Psoas muscle (tissue), 8 donors: ENCODE results near the gene SNX4. TPM values are rescaled to one million over a fixed set of nuclear protein-coding genes. Genes with fewer than 3 reads are reported as not detected.
"Not testable (repeated sequence)": the region's sequence is repeated elsewhere in the genome, so short reads cannot be mapped to it uniquely, and the experiment has no call there.

Source experiments
- ATAC-seq, 4 donors: fragments of 200-7000 bp; cut with Tn5 transposase; one replicate each; pipeline ENCODE4 v1.9.1; 2020; ENCODE audit warnings: moderate library complexity in 3 of 4, mild to moderate bottlenecking in 2 of 4
- DNase-seq, 2 donors: peaks; one replicate each; pipeline ENCODE4 v3.0.0-alpha.2; 2020
- H3K27ac ChIP-seq: fragments of 200-600 bp; one replicate; pipeline ENCODE4 v1.8.0; 2022
- H3K27me3 ChIP-seq, 3 donors: fragments of 200-600 bp in 1 of 3; one replicate each; pipeline versions ENCODE4 v1.6.1 to v1.8.0; 2013 to 2022; ENCODE audit warnings: low read length in 2 of 3, mild to moderate bottlenecking in 2 of 3, moderate library complexity in 1 of 3; ENCODE audit not compliant: insufficient read depth in 3 of 3
- H3K36me3 ChIP-seq, 2 donors: fragments of 200-600 bp in 1 of 2; one replicate each; pipeline versions ENCODE4 v1.6.1 to v1.8.0; 2013 to 2022; ENCODE audit warnings: low read depth in 1 of 2, mild to moderate bottlenecking in 1 of 2, moderate library complexity in 1 of 2; ENCODE audit not compliant: insufficient read depth in 1 of 2
- H3K4me1 ChIP-seq: fragments of 200-600 bp; one replicate; pipeline ENCODE4 v1.8.0; 2022
- H3K4me3 ChIP-seq: fragments of 200-600 bp; one replicate; pipeline ENCODE4 v1.8.0; 2022; ENCODE audit warnings: mild to moderate bottlenecking
- H3K9me3 ChIP-seq: fragments of 200-600 bp; one replicate; pipeline ENCODE4 v1.8.0; 2022
- WGBS, 3 donors: extraction: QIAGEN DNeasy Blood & Tissue Kit; methylation state at CpG; one replicate each; pipeline versions ENCODE4 v1.1.6 to v1.1.7; 2013; 5-methylcytosine and 5-hydroxymethylcytosine counted together
- intact Hi-C, 2 donors: fragments of 100-400 bp; cut with DNase I; formaldehyde crosslinking; loops; one replicate each; pipeline versions ENCODE4 v1.11.0 to v1.14.2; 2022
- polyA plus RNA-seq, 3 donors: library from polyadenylated mRNA; stranded (reverse); fragments of 200-250 nt; gene quantifications; one replicate each; pipeline ENCODE4 v1.2.3, GENCODE V29; 2013
- total RNA-seq, 4 donors: library from RNA; stranded (reverse); fragmentation: NEBNext Ultra II Directional in 2 of 4; extraction: Animal tissue kit (Norgen Biotek cat#: 25700) in 2 of 4; gene quantifications; one replicate each; pipeline versions ENCODE4 v1.2.1 to v1.2.4, GENCODE V29; 2021 to 2023
- TF ChIP-seq, protein P1 (sequence below): fragments of 200-600 bp; IDR thresholded peaks from one replicate; pipeline ENCODE4 v1.8.0; 2022; ENCODE audit warnings: antibody characterized with exemption
- donor health status: healthy with polysubstance abuse.
- donor health status: DM: no; HTN: no; CAD: no; lungs with moderate emphysema.
- donor health status: Bipolar disorder and iron deficiency.
- donor health status: healthy.
- donor health status: DM: yes; HTN: yes; CAD: no.
- donor health status: DM: no; HTN: no; CAD: no.
- donor health status: DM: no; HTN: no; CAD: no.
- donor health status: DM: yes; HTN: yes; CAD: no.

Gene SNX4
- total and polyA plus RNA-seq, 7 donors = 16.9 to 30.1 (median 23.6) TPM

DNA sequence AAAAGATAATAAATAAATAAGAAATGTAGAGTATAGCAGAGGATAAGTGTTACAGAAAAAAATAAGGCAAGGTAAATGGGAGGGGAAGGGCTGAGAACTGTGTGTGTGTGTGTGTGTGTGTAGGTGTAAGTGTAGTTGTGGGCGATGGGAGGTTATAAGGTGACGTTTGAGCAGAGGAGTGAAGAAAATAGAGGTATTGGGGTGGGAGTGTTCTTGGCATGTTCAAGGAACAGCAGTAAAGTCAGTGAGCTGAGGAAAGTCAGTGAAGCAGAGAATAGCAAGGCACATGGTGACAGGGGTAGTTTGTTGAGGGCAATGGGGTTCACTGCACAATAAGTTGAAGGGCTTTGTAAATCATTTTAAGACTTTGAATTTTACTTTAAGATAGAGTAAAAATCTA is 113.9 kb downstream of the SNX4 start:
- no peaks in the 10 kb centered on the region for H3K36me3 ChIP-seq
- 95 to 96% (median 96%) methylated on average over 2 of the region's 2 CpGs for WGBS, 3 donors
- TF ChIP-seq, protein P1, sequence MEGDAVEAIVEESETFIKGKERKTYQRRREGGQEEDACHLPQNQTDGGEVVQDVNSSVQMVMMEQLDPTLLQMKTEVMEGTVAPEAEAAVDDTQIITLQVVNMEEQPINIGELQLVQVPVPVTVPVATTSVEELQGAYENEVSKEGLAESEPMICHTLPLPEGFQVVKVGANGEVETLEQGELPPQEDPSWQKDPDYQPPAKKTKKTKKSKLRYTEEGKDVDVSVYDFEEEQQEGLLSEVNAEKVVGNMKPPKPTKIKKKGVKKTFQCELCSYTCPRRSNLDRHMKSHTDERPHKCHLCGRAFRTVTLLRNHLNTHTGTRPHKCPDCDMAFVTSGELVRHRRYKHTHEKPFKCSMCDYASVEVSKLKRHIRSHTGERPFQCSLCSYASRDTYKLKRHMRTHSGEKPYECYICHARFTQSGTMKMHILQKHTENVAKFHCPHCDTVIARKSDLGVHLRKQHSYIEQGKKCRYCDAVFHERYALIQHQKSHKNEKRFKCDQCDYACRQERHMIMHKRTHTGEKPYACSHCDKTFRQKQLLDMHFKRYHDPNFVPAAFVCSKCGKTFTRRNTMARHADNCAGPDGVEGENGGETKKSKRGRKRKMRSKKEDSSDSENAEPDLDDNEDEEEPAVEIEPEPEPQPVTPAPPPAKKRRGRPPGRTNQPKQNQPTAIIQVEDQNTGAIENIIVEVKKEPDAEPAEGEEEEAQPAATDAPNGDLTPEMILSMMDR = no peak
- H3K27me3 ChIP-seq = no peaks in the 10 kb centered on the region
- no peak overlapping the region for H3K4me3 ChIP-seq
- H3K4me1 ChIP-seq = no peaks in the 10 kb centered on the region
- intact Hi-C loops = no loop called here
- no peak overlapping the region for H3K27ac ChIP-seq
- DNase-seq = no peak
- no peaks in the 10 kb centered on the region for H3K9me3 ChIP-seq
- ATAC-seq = no peak

DNA sequence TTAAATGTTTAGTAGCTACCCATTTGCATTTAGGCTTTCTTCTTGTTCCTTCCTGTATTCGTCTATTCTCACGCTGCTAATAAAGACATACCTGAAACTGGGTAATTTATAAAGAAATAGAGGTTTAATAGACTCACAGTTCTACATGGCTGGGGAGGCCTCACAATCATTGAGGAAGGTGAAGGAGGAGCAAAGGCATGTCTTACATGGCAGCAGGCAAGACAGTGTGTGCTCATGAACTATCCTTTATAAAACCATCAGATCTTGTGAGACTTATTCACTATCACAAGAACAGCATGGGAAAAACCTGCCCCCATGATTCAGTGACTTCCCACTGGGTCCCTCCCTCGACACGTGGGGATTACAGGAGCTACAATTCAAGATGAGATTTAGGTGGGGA is 114.5 kb downstream of the SNX4 start:
- WGBS, 3 donors = 92 to 96% (median 93%) methylated on average over 4 of the region's 4 CpGs
- H3K4me3 ChIP-seq, H3K4me1 ChIP-seq, DNase-seq, ATAC-seq, H3K27me3 ChIP-seq, H3K27ac ChIP-seq, H3K36me3 ChIP-seq, H3K9me3 ChIP-seq, intact Hi-C loops: not testable (repeated sequence)

DNA sequence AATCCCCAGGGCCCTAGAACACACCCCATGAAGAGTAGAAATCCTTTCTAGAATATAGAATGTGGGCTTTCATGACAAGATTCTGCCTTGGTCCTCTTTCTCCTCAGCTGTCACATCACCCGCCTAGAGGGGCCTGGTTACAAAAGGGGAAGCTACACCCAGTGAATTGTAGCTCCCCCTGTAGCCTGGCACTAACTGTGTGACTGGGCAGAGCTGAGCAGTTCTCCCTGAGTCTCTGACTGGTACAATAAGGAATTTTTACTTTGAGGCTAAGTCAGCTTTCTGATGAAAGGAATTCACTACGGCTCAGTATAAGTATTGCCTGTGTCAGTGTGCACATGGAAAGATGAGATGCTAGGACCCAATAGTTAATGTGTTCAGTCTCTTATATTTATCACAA is 116.2 kb downstream of the SNX4 start:
- Histone ChIP-seq H3K4me1 (no peaks in the 10 kb centered on the region), H3K9me3 (no peaks in the 10 kb centered on the region), H3K36me3 (no peaks in the 10 kb centered on the region), H3K27me3 (no peaks in the 10 kb centered on the region), H3K4me3 (no peak overlapping the region), H3K27ac (no peak overlapping the region)
- DNase-seq = no peak
- 81 to 85% (median 82%) methylated on average over 2 of the region's 2 CpGs for WGBS, 3 donors
- no peak for ATAC-seq
- TF ChIP-seq, protein P1 = no peak
- intact Hi-C loops = no loop called here

DNA sequence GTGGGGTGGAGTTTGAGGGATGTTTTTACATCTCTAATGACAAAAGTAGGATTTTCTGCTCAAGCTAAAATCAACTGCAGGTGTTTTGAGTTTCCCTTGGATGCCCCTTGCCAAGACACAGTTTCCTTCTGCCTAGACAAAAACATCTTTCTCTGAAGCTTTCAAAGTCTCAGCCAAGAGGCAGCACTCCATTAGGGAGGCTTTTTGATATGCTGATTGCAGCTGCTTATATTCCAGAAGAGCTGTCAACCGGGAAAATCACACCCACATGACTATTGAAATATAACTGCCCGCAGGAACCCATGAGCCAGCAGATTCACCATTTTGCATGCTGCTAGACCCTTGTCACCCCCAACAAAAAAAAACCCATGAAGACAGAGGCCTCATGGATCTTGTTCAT is 117.4 kb downstream of the SNX4 start:
- Histone ChIP-seq H3K4me3 (no peak overlapping the region), H3K9me3 (no peaks in the 10 kb centered on the region), H3K4me1 (no peaks in the 10 kb centered on the region), H3K27me3 (no peaks in the 10 kb centered on the region), H3K36me3 (no peaks in the 10 kb centered on the region), H3K27ac (no peak overlapping the region)
- WGBS, 3 donors = 70 to 78% (median 74%) methylated on average over 2 of the region's 2 CpGs
- ATAC-seq = no peak
- intact Hi-C loops = no loop called here
- TF ChIP-seq, protein P1 = no peak
- DNase-seq = no peak

DNA sequence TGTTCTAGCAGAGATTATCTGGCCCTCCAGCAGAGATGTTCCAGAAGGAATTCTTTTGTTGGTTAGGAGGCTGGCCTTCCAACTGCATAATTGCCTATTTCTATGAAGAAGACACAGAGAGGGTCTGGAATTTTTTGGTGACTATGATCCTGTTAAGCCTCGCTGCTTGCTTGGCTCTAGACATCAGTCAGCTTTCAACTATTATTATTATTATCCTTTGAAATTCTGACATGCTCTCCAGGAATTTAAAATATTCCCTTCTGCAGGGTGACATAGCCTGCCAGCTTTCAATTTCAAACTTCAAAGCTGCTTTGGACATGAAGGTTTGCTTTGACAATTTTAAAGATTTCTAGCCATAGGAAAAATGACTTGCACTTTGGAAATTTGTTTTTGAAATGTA is 118.6 kb downstream of the SNX4 start:
- DNase-seq = no peak

More for the DNA sequence above, 118.6 kb downstream of the SNX4 start:
- 79 to 90% (median 81%) methylated on average over 1 of the region's 1 CpG for WGBS, 3 donors
- ATAC-seq = no peak
- Histone ChIP-seq H3K36me3 (no peaks in the 10 kb centered on the region), H3K27me3 (peaks cover 0 to 2% (median 0%) of the 10 kb centered on the region in 3 donors), H3K9me3 (no peaks in the 10 kb centered on the region), H3K4me1 (no peaks in the 10 kb centered on the region), H3K4me3 (no peak overlapping the region), H3K27ac (no peak overlapping the region)
- intact Hi-C loops = no loop called here
- TF ChIP-seq, protein P1 = no peak
